Aorta (tissue), 5 donors: ENCODE data around the gene HSD11B2. TPM values are rescaled to one million over a fixed set of nuclear protein-coding genes. Genes with fewer than 3 reads are reported as not detected.

Source experiments
- ATAC-seq: fragments of 200-7000 bp; cut with Tn5 transposase; one replicate; pipeline ENCODE4 v1.9.1; 2022; ENCODE audit warnings: moderate library complexity; ENCODE audit not compliant: low FRiP score
- DNase-seq, 2 donors: peaks; one replicate each; pipeline ENCODE4 v3.0.0-alpha.2; 2020
- H3K27ac ChIP-seq, 2 donors: one replicate each; pipeline ENCODE4 v1.5.1; 2013; ENCODE audit warnings: low read length in 2 of 2, mild to moderate bottlenecking in 2 of 2, moderate library complexity in 2 of 2, control low read depth in 1 of 2, inconsistent platforms in 1 of 2, low read depth in 1 of 2
- H3K27me3 ChIP-seq, 2 donors: one replicate each; pipeline ENCODE4 v1.6.1; 2013; ENCODE audit warnings: control low read depth in 1 of 2, low read length in 1 of 2, mild to moderate bottlenecking in 1 of 2, moderate library complexity in 1 of 2; ENCODE audit not compliant: insufficient read depth in 2 of 2, control insufficient read depth in 1 of 2
- H3K36me3 ChIP-seq, 2 donors: one replicate each; pipeline ENCODE4 v1.6.1; 2013; ENCODE audit warnings: control low read depth in 1 of 2, low read length in 1 of 2, mild to moderate bottlenecking in 1 of 2; ENCODE audit not compliant: insufficient read depth in 2 of 2, control insufficient read depth in 1 of 2
- H3K4me1 ChIP-seq, 2 donors: one replicate each; pipeline ENCODE4 v1.6.1; 2013; ENCODE audit warnings: low read length in 2 of 2, control low read depth in 1 of 2, mild to moderate bottlenecking in 1 of 2, moderate library complexity in 1 of 2; ENCODE audit not compliant: insufficient read depth in 2 of 2, control insufficient read depth in 1 of 2
- H3K4me3 ChIP-seq, 2 donors: one replicate each; pipeline ENCODE4 v1.5.1; 2013; ENCODE audit warnings: low read length in 2 of 2, control low read depth in 1 of 2, mild to moderate bottlenecking in 1 of 2
- H3K9me3 ChIP-seq: one replicate; pipeline ENCODE4 v1.6.1; 2013; ENCODE audit warnings: mild to moderate bottlenecking, low read length; ENCODE audit not compliant: control insufficient read depth
- WGBS, 2 donors: extraction: QIAGEN DNeasy Blood & Tissue Kit; methylation state at CpG; one replicate each; pipeline ENCODE4 v1.1.7; 2013; 5-methylcytosine and 5-hydroxymethylcytosine counted together
- intact Hi-C, 2 donors: fragments of 100-400 bp; cut with DNase I; formaldehyde crosslinking; loops; one replicate each; pipeline versions ENCODE4 v1.14.2 to v1.15.0; 2022
- polyA plus RNA-seq, 2 donors: library from polyadenylated mRNA; stranded (reverse); fragments of 200-250 nt; gene quantifications; one replicate each; pipeline ENCODE4 v1.2.3, GENCODE V29; 2013
- total RNA-seq, 2 donors: library from RNA; stranded (reverse); fragmentation: NEBNext Ultra II Directional; extraction: Animal tissue kit (Norgen Biotek cat#: 25700); gene quantifications; one replicate each; pipeline ENCODE4 v1.2.1, GENCODE V29; 2021
- donor health status: healthy with polysubstance abuse.
- donor health status: Bipolar disorder and iron deficiency.
- donor health status: DM: no; HTN: no; CAD: no.
- donor health status: DM: no; HTN: no; CAD: no.
- donor health status: DM: yes; HTN: yes; CAD: no.

The HSD11B2 gene
- total and polyA plus RNA-seq, 4 donors: 1.1 to 13.3 TPM; not detected in 2

GRCh38 chr16:67389911-67390815 is 40.8 kb upstream of the HSD11B2 start:
- H3K36me3 ChIP-seq: no peaks in the 10 kb centered on the region
- ATAC-seq (no peak), DNase-seq (peak in 1 of 2 donors; percentile 85)
- H3K4me3 ChIP-seq: no peak overlapping the region
- 88 to 92% methylated on average over 27 of the region's 27 CpGs for WGBS, 2 donors
- no peak overlapping the region for H3K27ac ChIP-seq
- intact Hi-C loops: no loop called here
- no peaks in the 10 kb centered on the region for H3K27me3 ChIP-seq
- H3K9me3 ChIP-seq: no peaks in the 10 kb centered on the region
- no peaks in the 10 kb centered on the region for H3K4me1 ChIP-seq

- intact Hi-C loops: no loop called here
- ATAC-seq: no peak
- H3K27me3 ChIP-seq: no peaks in the 10 kb centered on the region
- DNase-seq: no peak
- no peaks in the 10 kb centered on the region for H3K36me3 ChIP-seq
- H3K4me1 ChIP-seq: no peaks in the 10 kb centered on the region
- H3K4me3 ChIP-seq: no peak overlapping the region
- WGBS, 2 donors: 92% methylated on average over 11 of the region's 11 CpGs
- H3K27ac ChIP-seq: no peak overlapping the region
- no peaks in the 10 kb centered on the region for H3K9me3 ChIP-seq
These were observed 40.0 kb upstream of the HSD11B2 start for GRCh38 chr16:67390816-67391423.

GRCh38 chr16:67391424-67392300 is 39.3 kb upstream of the HSD11B2 start:
- 74% methylated on average over 12 to 15 of the region's 15 CpGs for WGBS, 2 donors
- Histone ChIP-seq H3K27ac (no peak overlapping the region), H3K9me3 (no peaks in the 10 kb centered on the region), H3K36me3 (no peaks in the 10 kb centered on the region), H3K4me1 (no peaks in the 10 kb centered on the region), H3K27me3 (no peaks in the 10 kb centered on the region), H3K4me3 (no peak overlapping the region)
- DNase-seq (no peak), ATAC-seq (no peak)
- intact Hi-C loops: no loop called here

- ATAC-seq (no peak), DNase-seq (peak in 1 of 2 donors; percentile 67)
- Histone ChIP-seq H3K27me3 (no peaks in the 10 kb centered on the region), H3K9me3 (no peaks in the 10 kb centered on the region), H3K4me3 (no peak overlapping the region), H3K36me3 (no peaks in the 10 kb centered on the region), H3K4me1 (no peaks in the 10 kb centered on the region), H3K27ac (no peak overlapping the region)
- intact Hi-C loops: no loop called here
- 86 to 91% methylated on average over 18 of the region's 18 CpGs for WGBS, 2 donors
These were observed 38.4 kb upstream of the HSD11B2 start for GRCh38 chr16:67392301-67393059.

- no peak within 1 kb of the TSS for H3K27ac ChIP-seq
- WGBS, 2 donors: 3 to 4% methylated on average over 47 to 56 of the region's 56 CpGs
- intact Hi-C loops: no loop called here
These were observed 37.7 kb upstream of the HSD11B2 start, which contains the start of gene TPPP3 for GRCh38 chr16:67393111-67393787. Gene TPPP3 (minus strand): TSS chr16:67393498. CDS start chr16:67391111, 2,387 bp downstream.

GRCh38 chr16:67393788-67394154 is 37.1 kb upstream of the HSD11B2 start:
- no peaks in the 10 kb centered on the region for H3K36me3 ChIP-seq
- H3K27ac ChIP-seq: no peak overlapping the region
- no peak overlapping the region for H3K4me3 ChIP-seq
- no peak for ATAC-seq
- peak in 1 of 2 donors; percentile 74 for DNase-seq
- H3K9me3 ChIP-seq: no peaks in the 10 kb centered on the region
- 3 to 6% methylated on average over 18 to 20 of the region's 20 CpGs for WGBS, 2 donors
- no peaks in the 10 kb centered on the region for H3K4me1 ChIP-seq
- intact Hi-C loops: no loop called here
- H3K27me3 ChIP-seq: no peaks in the 10 kb centered on the region

More at GRCh38 chr16:67393111-67393787, 37.7 kb upstream of the HSD11B2 start, which contains the start of gene TPPP3:
- Histone ChIP-seq H3K9me3 (no peaks in the 10 kb centered on the region), H3K4me1 (no peaks in the 10 kb centered on the region), H3K27me3 (no peaks in the 10 kb centered on the region), H3K4me3 (no peak within 1 kb of the TSS), H3K36me3 (no peaks in the 10 kb centered on the region)
- peak; percentile 90 for ATAC-seq
- peak; percentile 92 to 97 for DNase-seq

GRCh38 chr16:67394155-67395104 is 36.5 kb upstream of the HSD11B2 start:
- no peaks in the 10 kb centered on the region for H3K9me3 ChIP-seq
- intact Hi-C loops: no loop called here
- no peaks in the 10 kb centered on the region for H3K36me3 ChIP-seq
- no peaks in the 10 kb centered on the region for H3K4me1 ChIP-seq
- DNase-seq (peak; percentile 77 to 83), ATAC-seq (no peak)
- no peak overlapping the region for H3K27ac ChIP-seq
- WGBS, 2 donors: 12 to 13% methylated on average over 74 to 88 of the region's 88 CpGs
- no peaks in the 10 kb centered on the region for H3K27me3 ChIP-seq
- no peak overlapping the region for H3K4me3 ChIP-seq
